ENCODE measurements around the gene EPN1. TPM values are rescaled to one million over a fixed set of nuclear protein-coding genes. Genes with fewer than 3 reads are reported as not detected.

EPN1 gene
- total RNA-seq, 2 donors from 2014 or later = 148 to 149 TPM

DNA sequence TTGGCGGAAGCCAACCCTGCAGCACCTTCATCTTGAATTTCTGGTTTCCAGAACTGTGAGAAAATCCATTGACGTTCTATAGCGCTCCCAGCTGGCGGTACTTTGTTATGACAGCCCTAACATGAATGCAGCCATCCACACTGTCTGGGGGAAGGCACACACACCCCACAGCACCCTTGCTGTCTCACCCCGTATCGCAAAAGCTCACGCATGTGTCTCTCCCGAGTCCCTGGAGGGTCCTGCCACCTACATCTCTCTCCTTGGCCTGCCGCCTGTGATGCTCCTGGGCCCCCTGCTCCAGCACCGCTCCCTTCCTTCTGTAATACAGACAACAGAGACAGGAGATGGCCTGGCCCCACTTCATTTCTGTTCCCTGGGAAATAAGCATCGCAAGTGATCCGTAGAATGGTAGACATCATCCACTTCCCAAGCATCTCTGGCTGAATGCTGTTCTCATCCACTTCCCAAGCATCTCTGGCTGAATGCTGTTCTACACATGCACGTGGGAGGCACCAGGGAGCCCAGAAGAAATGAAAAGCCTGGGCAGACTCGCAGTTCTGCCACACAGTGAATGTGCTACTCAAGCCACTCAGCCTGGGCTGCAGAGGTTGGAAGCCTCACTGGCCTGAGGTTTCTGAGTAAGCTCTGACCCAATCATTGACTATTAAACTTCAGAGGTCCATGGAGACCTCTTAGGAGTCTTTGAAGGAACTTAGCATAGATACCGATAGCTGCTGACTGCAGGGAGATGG lies 29.6 kb downstream of the EPN1 start:
- no peak overlapping the region for H3K4me3 ChIP-seq (ENCODE audit: low read length)
- H3K27me3 ChIP-seq (ENCODE audit: control insufficient read depth, insufficient read depth, low read length, poor library complexity, severe bottlenecking) = no peaks in the 10 kb centered on the region
- TF ChIP-seq, protein P1, sequence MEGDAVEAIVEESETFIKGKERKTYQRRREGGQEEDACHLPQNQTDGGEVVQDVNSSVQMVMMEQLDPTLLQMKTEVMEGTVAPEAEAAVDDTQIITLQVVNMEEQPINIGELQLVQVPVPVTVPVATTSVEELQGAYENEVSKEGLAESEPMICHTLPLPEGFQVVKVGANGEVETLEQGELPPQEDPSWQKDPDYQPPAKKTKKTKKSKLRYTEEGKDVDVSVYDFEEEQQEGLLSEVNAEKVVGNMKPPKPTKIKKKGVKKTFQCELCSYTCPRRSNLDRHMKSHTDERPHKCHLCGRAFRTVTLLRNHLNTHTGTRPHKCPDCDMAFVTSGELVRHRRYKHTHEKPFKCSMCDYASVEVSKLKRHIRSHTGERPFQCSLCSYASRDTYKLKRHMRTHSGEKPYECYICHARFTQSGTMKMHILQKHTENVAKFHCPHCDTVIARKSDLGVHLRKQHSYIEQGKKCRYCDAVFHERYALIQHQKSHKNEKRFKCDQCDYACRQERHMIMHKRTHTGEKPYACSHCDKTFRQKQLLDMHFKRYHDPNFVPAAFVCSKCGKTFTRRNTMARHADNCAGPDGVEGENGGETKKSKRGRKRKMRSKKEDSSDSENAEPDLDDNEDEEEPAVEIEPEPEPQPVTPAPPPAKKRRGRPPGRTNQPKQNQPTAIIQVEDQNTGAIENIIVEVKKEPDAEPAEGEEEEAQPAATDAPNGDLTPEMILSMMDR (conservative IDR thresholded peaks at IDR 0.05) = no peak
- H3K27me3 Mint-ChIP-seq (ENCODE audit: insufficient read depth) = peaks cover 10% of the 10 kb centered on the region
- peaks cover 41% of the 10 kb centered on the region for H3K36me3 Mint-ChIP-seq (ENCODE audit: low read depth)
- peaks cover 62% of the 10 kb centered on the region for H3K9me3 Mint-ChIP-seq
- peak; percentile 59 for DNase-seq
- H3K4me1 Mint-ChIP-seq = no peaks in the 10 kb centered on the region
- peaks cover 36% of the 10 kb centered on the region for H3K9me3 ChIP-seq (ENCODE audit: control insufficient read depth, low read length)
- no peaks in the 10 kb centered on the region for H3K4me1 ChIP-seq (ENCODE audit: control insufficient read depth, insufficient read depth, low read length)
- peaks cover 31% of the 10 kb centered on the region for H3K36me3 ChIP-seq (ENCODE audit: control insufficient read depth, insufficient read depth, low read length)
- no peak overlapping the region for H3K9ac ChIP-seq (ENCODE audit: extremely low read depth, low read length, poor library complexity, severe bottlenecking)
- H3K27ac ChIP-seq (ENCODE audit: low read depth, low read length) = no peak overlapping the region
- WGBS, 2 experiments (ENCODE audit: insufficient coverage in 1 of 2, insufficient read length in 1 of 2) = 93 to 94% methylated on average over 13 to 15 of the region's 15 CpGs
- no peak overlapping the region for H3K27ac Mint-ChIP-seq
- H3K4me3 Mint-ChIP-seq = no peak overlapping the region

DNA sequence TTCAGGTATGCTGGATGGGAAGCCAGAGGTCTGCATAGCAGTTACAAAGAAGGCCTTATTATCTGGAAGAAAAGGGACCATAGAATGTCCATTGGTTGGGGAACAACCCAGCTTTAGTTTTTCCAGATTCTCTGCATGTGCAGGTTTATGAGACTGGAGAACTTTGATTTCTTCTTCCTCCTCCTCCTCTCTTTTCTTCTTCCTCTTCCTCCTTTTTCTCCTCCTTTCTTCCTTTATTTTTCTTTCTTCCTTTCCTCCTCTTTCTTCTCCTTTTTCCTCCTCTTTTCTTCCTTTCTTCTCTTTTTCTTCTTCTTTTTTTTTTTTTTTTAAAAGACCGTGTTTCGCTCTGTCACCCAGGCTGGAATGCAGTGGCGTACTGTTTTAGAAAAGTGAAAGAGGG lies 30.9 kb downstream of the EPN1 start:
- Histone ChIP-seq H3K27me3 (ENCODE audit: control insufficient read depth, insufficient read depth, low read length, poor library complexity, severe bottlenecking) (no peaks in the 10 kb centered on the region), H3K27ac (ENCODE audit: low read depth, low read length) (no peak overlapping the region), H3K4me3 (ENCODE audit: low read length) (no peak overlapping the region), H3K4me1 (ENCODE audit: control insufficient read depth, insufficient read depth, low read length) (no peaks in the 10 kb centered on the region), H3K9me3 (ENCODE audit: control insufficient read depth, low read length) (peaks cover 36% of the 10 kb centered on the region), H3K36me3 (ENCODE audit: control insufficient read depth, insufficient read depth, low read length) (peaks cover 25% of the 10 kb centered on the region), H3K9ac (ENCODE audit: extremely low read depth, low read length, poor library complexity, severe bottlenecking) (no peak overlapping the region)
- Mint-ChIP-seq H3K27me3 (ENCODE audit: insufficient read depth) (peaks cover 10% of the 10 kb centered on the region), H3K4me3 (no peak overlapping the region), H3K9me3 (peaks cover 75% of the 10 kb centered on the region), H3K36me3 (ENCODE audit: low read depth) (peaks cover 34% of the 10 kb centered on the region), H3K27ac (no peak overlapping the region), H3K4me1 (no peaks in the 10 kb centered on the region)
- WGBS, 2 experiments (ENCODE audit: insufficient coverage in 1 of 2, insufficient read length in 1 of 2) = 94% methylated on average over 3 of the region's 3 CpGs; no CpG with 5 or more reads in 1 of the 2 experiments
- TF ChIP-seq, protein P1 (conservative IDR thresholded peaks at IDR 0.05) = no peak
- DNase-seq = no peak

DNA sequence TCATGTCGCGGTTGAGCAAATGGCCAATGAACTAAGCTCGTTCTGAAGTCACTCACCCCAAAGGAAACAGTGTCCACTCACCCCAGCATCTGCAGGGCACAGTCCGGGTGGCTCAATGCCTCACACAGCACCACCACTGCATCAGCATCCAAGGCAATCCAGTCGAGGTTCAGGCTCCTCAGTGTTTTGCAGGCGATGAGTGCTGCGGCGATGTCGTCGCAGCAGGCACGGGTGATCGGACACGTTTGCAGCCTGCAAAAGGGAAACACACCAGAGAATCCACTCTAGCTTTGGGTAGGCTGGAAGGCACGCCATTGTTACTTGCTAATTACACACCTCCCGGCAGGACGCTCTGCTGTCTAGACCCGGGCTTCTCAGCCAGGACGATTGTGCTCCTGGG lies 36.7 kb downstream of the EPN1 start:
- 85 to 88% methylated on average over 13 to 18 of the region's 18 CpGs for WGBS, 2 experiments (ENCODE audit: insufficient coverage in 1 of 2, insufficient read length in 1 of 2)
- Histone ChIP-seq H3K36me3 (ENCODE audit: control insufficient read depth, insufficient read depth, low read length) (no peaks in the 10 kb centered on the region), H3K27ac (ENCODE audit: low read depth, low read length) (no peak overlapping the region), H3K4me3 (ENCODE audit: low read length) (no peak overlapping the region), H3K9ac (ENCODE audit: extremely low read depth, low read length, poor library complexity, severe bottlenecking) (no peak overlapping the region), H3K4me1 (ENCODE audit: control insufficient read depth, insufficient read depth, low read length) (no peaks in the 10 kb centered on the region), H3K9me3 (ENCODE audit: control insufficient read depth, low read length) (peaks cover 48% of the 10 kb centered on the region), H3K27me3 (ENCODE audit: control insufficient read depth, insufficient read depth, low read length, poor library complexity, severe bottlenecking) (no peaks in the 10 kb centered on the region)
- H3K4me1 Mint-ChIP-seq = no peaks in the 10 kb centered on the region
- peaks cover 3% of the 10 kb centered on the region for H3K36me3 Mint-ChIP-seq (ENCODE audit: low read depth)
- H3K27ac Mint-ChIP-seq = no peak overlapping the region
- no peak for DNase-seq
- TF ChIP-seq, protein P1 (conservative IDR thresholded peaks at IDR 0.05) = no peak
- peaks cover 85% of the 10 kb centered on the region for H3K9me3 Mint-ChIP-seq
- no peak overlapping the region for H3K4me3 Mint-ChIP-seq
- peaks cover 2% of the 10 kb centered on the region for H3K27me3 Mint-ChIP-seq (ENCODE audit: insufficient read depth)
